Measurements from ENCODE around the gene EVI5L.
"Not testable (repeated sequence)": the region's sequence is repeated elsewhere in the genome, so short reads cannot be mapped to it uniquely, and the experiment has no call there.

Gene EVI5L

GRCh38 chr19:7874897-7875273 is 44.9 kb downstream of the EVI5L start:
- no peak for DNase-seq

GRCh38 chr19:7877249-7877836 is 47.3 kb downstream of the EVI5L start:
- no peak for DNase-seq

GRCh38 chr19:7879111-7879807 is 49.2 kb downstream of the EVI5L start:
- no peak for DNase-seq

- DNase-seq: no peak
Measured at GRCh38 chr19:7879836-7880235, 49.8 kb downstream of the EVI5L start.

GRCh38 chr19:7881910-7882309 is 51.9 kb downstream of the EVI5L start:
- DNase-seq: no peak

GRCh38 chr19:7883105-7883504 is 53.1 kb downstream of the EVI5L start:
- no peak for DNase-seq

GRCh38 chr19:7883796-7884570 is 54.0 kb downstream of the EVI5L start:
- no peak for DNase-seq

- no peak for DNase-seq
Measured at GRCh38 chr19:7885818-7886217, 55.8 kb downstream of the EVI5L start.

GRCh38 chr19:7887408-7888144 is 57.6 kb downstream of the EVI5L start:
- DNase-seq: no peak

GRCh38 chr19:7888145-7888825 is 58.3 kb downstream of the EVI5L start, which contains the start of gene LRRC8E:
Gene LRRC8E, plus strand, starts transcription at chr19:7888510. Its CDS starts 7,094 bp downstream, at chr19:7895604.
- peak; percentile 76 for DNase-seq

GRCh38 chr19:7888826-7889217 is 58.8 kb downstream of the EVI5L start:
- no peak for DNase-seq

GRCh38 chr19:7893362-7894101 is 63.5 kb downstream of the EVI5L start:
- not testable (repeated sequence) for DNase-seq

GRCh38 chr19:7894612-7895309 is 64.7 kb downstream of the EVI5L start:
- no peak for DNase-seq

- DNase-seq: no peak
Measured at GRCh38 chr19:7895565-7895964, 65.5 kb downstream of the EVI5L start.

GRCh38 chr19:7897292-7897691 is 67.3 kb downstream of the EVI5L start:
- DNase-seq: no peak

GRCh38 chr19:7898967-7899366 is 68.9 kb downstream of the EVI5L start:
- no peak for DNase-seq

- DNase-seq: no peak
Measured at GRCh38 chr19:7899751-7900378, 69.8 kb downstream of the EVI5L start.

- no peak for DNase-seq
Measured at GRCh38 chr19:7900401-7900870, 70.4 kb downstream of the EVI5L start.

- no peak for DNase-seq
Measured at GRCh38 chr19:7900931-7901330, 70.9 kb downstream of the EVI5L start.

GRCh38 chr19:7901337-7901736 is 71.3 kb downstream of the EVI5L start:
- no peak for DNase-seq

- no peak for DNase-seq
Measured at GRCh38 chr19:7902796-7903243, 72.8 kb downstream of the EVI5L start.

Data from activated effector memory CD4-positive, alpha-beta T cell treated with anti-CD3 and anti-CD28 coated beads, Interleukin-2, amount 50 U/mL, for 16 hours (primary cell).